Limb (tissue), 2 donors: ENCODE data around the gene SLC2A9.

Experiments used
- DNase-seq, 2 donors: peaks; one replicate each; pipeline ENCODE4 v3.0.0-alpha.2; 2016; ENCODE audit errors: extremely low spot score in 2 of 2

The SLC2A9 gene

GRCh38 chr4:9894644-9895332 is 126.5 kb downstream of the SLC2A9 start:
- DNase-seq: peak in 1 of 2 donors; percentile 12

GRCh38 chr4:9893329-9894108 is 127.8 kb downstream of the SLC2A9 start:
- DNase-seq: no peak

GRCh38 chr4:9891740-9892139 is 129.6 kb downstream of the SLC2A9 start:
- no peak for DNase-seq

GRCh38 chr4:9891056-9891455 is 130.2 kb downstream of the SLC2A9 start:
- DNase-seq: no peak

- DNase-seq: no peak
Observed at GRCh38 chr4:9889306-9889705, 132.0 kb downstream of the SLC2A9 start.

- DNase-seq: no peak
Observed at GRCh38 chr4:9885958-9886357, 135.3 kb downstream of the SLC2A9 start.

GRCh38 chr4:9880406-9881197 is 140.7 kb downstream of the SLC2A9 start:
- no peak for DNase-seq

GRCh38 chr4:9877123-9877522 is 144.2 kb downstream of the SLC2A9 start:
- no peak for DNase-seq

GRCh38 chr4:9875516-9875915 is 145.8 kb downstream of the SLC2A9 start:
- DNase-seq: no peak

- DNase-seq: no peak
Observed at GRCh38 chr4:9874385-9874784, 146.9 kb downstream of the SLC2A9 start.

- peak in 1 of 2 donors; percentile 37 for DNase-seq
Observed at GRCh38 chr4:9870165-9870790, 151.0 kb downstream of the SLC2A9 start.

GRCh38 chr4:9867751-9868425 is 153.4 kb downstream of the SLC2A9 start:
- no peak for DNase-seq

- no peak for DNase-seq
Observed at GRCh38 chr4:9866931-9867330, 154.4 kb downstream of the SLC2A9 start.

- DNase-seq: no peak
Observed at GRCh38 chr4:9861561-9861960, 159.7 kb downstream of the SLC2A9 start.

GRCh38 chr4:9859810-9860209 is 161.5 kb downstream of the SLC2A9 start:
- DNase-seq: no peak

GRCh38 chr4:9849538-9849920 is 171.8 kb downstream of the SLC2A9 start:
- no peak for DNase-seq

GRCh38 chr4:9847968-9848748 is 173.1 kb downstream of the SLC2A9 start:
- DNase-seq: no peak

- no peak for DNase-seq
Observed at GRCh38 chr4:9845791-9846493, 175.4 kb downstream of the SLC2A9 start.

- DNase-seq: no peak
Observed at GRCh38 chr4:9841072-9841471, 180.2 kb downstream of the SLC2A9 start.

GRCh38 chr4:9835430-9835829 is 185.9 kb downstream of the SLC2A9 start:
- no peak for DNase-seq
